GM18498 (cell line): Measurements from ENCODE around the gene RPL35.
"Not testable (repeated sequence)": the region's sequence is repeated elsewhere in the genome, so short reads cannot be mapped to it uniquely, and the experiment has no call there.

Experiments used
- ATAC-seq: cut with Tn5 transposase; IDR thresholded peaks from one replicate; pipeline ENCODE4 v1.9.1; 2021; ENCODE audit warnings: mild to moderate bottlenecking, moderate library complexity; ENCODE audit not compliant: unreplicated experiment

The RPL35 gene

DNA sequence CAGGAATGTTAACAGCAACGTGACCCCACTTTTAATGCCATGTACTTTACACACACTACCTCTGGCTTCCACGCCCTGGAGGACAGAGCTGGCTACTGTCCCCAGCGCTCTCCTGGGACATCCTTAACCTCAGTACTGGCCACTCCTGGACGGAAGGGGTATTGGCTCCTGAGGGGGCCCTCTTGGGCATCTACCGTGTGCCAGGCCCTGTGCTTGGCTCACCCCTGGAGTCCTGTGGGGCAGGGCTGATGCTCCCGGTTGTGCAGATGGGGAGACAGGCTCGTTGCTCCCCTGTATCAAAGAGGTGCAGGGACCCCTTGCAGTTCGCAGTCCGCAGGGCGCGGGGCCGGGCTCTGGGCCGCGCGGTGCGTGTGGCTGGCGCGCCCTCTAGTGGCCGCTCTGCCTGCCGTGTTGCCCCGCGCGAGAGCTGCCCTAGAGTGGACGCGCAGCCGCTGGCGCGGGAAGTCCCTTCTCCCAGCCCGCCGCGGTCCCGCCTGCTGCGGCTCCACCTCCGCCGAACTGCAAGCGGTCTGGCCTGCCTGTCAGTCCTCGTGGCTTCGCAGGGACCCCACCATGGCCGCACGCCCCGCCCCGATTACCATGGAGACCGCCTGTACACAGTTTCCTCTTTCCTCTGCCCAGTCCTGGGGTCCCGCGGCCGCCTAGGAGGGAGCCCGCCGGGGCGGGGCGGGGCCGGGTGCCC, 8.8 kb downstream of the RPL35 start, which contains the start of gene WDR38:
Gene WDR38 (plus strand): TSS at position 632 of the 703 bp plus-strand sequence. CDS start 72 bp downstream, outside the sequence.
- ATAC-seq: peak; percentile 78

DNA sequence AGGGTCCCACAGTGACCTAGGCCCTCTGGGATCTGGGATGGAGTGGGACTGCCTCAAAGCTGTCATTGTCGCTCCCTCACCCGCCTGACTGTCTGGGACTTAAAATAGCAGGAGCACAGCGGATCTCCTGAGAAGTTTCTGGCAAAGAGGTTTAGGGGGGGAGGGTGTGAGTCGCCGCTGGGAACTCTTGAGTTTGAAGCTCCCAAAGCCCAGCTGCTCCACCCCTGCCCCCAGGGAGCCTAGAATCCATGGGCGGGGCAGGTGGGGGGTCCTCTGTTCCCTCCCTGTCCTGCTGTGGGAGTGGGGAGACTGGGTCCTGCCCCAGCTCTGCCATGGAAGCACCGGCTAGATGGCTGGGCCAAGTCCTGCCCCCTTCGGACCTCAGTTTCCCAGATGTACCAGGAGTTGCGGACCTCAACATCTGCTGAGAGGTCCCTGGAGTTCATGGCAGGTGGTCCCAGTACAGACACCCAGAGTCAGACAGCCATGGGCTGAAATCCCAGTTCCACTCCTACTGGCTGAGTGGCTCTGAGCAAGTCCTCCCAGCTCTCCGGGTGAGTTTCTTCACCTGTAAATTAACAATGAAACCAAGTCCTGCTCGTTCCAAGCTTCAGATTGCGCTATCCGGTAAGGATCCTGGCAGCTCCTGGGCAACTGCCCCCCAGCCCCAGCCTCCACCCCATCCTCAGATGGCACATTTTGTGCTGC, 9.5 kb downstream of the RPL35 start:
- no peak for ATAC-seq

DNA sequence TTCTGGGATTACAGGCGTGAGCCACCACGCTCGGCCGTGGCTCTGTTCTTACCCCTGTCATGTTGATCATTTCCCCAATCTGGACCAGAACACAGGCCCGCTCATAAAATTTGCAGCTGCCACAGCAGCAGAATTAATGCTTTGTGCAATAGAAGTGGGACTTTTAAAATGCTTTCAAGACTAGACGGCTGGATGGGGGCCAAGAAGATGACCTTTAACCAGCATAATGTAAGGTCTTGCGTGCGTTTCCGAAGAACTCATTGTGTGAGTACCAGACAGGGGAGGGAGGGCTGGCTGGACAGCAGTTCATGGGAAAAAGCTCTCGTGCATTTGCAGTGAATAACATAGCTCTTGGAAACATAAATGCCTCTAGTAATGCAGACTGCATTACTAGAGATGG, 12.0 kb downstream of the RPL35 start:
- ATAC-seq: no peak

DNA sequence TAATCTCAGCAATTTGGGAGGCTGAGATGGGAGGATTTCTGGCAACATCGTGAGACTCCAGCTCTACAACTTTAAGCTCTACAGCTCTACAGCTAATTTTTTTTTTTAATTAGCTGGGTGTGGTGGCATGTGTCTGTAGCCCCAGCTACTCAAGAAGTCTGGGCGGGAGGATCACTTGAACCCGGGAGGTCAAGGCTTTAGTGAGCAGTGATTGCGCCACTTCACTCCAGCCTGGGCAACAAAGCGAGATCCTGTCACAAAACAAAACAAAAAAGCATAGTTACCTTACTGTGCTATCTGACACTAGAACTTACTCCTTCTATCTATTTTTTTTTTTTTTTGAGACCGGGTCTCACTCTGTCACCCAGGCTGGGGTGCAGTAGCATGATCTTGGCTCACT, 14.8 kb downstream of the RPL35 start:
- no peak for ATAC-seq

DNA sequence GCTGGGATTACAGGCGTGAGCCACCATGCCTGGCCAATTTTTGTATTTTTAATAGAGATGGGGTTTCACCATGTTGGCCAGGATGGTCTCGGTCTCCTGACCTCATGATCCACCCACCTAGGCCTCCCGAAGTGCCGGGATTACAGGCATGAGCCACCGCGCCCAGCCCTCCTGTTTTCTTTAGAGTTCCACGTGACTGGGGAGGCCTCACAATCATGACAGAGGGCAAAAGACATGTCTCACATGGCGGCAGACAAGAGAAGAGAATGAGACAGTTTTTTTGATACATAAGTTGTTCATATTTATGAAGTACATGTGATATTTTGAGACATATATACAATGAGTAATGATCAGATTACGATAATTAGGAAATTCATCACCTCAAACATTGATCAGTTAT, 15.3 kb downstream of the RPL35 start:
- not testable (repeated sequence) for ATAC-seq

DNA sequence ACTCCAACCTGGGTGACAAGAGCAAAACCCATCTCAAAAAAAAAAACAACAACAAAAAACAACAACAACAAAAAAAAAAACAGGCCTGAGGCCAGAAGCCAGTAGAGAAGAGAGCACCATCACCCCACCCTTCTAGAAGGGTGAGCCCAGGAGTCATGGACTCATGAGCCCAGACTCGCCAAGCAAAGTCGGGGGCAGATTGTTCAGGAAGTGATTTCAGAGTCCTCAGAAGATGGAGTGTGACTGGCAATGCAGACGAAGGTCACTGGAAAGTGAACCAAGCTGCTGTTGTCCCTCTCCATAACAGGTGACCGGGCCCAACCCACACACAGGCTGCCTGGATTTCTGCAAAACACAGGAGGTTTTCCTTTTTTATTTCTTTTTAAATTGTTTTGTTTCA, 17.5 kb downstream of the RPL35 start:
- ATAC-seq: no peak

DNA sequence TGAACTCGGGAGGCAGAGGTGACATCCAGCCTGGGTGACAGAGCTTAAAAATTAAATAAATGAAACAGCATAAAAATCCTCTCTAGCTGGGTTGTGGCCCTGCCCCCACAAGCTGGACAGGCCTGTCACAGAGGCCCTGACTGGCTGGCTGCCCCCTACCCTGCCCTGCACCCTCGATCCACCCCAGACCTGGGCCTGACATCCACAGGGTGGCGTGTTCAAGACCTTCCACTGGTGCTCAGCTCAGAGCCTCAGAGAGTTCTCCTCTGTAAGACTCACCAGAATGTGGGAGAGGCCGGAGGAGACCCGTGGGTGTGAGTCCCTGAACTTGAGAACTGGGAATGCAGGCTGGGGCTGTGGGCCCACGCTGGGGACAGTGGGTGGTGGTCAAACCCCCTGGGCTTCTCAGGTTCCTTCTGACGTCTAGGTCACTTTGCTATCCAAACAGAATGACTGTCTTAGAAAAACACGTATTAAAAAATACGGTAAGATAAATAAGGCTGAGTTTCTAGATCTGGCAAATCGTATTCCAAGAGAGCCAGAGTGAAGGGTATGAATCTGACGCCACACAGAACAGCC, 18.2 kb downstream of the RPL35 start:
- ATAC-seq: no peak

DNA sequence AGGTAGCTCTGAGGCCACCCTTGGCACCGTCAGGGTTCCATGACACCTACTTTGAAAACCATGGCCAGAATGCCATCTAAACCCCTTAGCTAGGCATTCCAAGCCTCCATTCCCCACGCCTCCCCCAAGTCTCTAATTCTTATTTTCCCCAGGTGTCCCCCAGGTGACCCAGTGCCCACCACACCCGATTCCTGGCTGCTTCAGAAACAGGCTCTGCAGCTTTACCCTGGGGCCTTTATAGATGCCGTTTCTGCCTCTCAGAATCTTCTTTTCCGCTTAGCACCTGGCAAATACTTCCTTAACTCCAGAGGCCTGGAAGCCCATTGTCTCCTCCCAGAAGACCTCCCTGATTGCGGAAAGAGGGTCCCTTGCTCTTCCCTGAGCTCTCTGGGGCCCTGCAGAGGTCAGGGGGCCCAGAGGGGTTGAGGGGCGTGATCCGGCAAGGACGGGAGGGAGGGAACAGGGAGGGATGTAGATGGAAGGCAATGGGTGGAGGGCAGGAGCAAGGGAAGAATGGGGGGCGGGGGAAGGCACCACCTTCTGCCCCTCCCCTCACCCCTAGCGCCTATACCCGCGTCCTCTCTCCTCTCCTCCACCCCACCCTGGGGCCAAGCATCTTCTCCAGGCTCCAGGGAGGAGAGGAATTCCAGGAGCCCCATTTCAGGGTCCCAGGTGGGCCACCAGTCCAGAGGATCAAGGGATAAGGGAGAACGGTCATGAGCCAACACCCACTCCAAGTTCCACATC, 20.5 kb downstream of the RPL35 start:
- no peak for ATAC-seq

DNA sequence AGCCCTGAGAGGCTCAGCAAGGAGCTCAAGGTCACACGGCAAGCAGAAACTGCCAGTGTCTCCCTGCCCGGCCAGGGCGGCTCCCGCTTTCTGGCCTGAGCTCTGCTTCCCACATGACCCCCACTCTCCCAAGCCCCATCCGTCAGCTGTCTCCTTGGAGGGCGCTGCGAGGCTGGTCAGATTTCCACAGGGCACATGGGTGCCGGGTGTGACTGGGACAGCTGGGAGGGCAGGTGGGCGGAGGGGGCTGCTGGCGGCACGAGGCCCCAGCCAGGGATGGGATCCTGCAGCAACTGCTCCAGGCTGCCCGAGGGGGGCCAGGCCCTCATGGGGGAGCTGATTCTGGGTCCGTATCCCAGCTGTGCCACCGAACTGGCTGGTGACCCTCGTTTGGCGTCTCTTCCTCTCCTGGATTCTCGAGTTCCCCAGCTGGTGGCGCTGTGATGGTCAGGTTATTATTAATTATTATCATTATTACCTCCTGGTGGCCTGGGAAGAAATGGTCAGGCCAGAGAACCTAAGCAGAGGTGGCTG, 21.4 kb downstream of the RPL35 start:
- no peak for ATAC-seq

DNA sequence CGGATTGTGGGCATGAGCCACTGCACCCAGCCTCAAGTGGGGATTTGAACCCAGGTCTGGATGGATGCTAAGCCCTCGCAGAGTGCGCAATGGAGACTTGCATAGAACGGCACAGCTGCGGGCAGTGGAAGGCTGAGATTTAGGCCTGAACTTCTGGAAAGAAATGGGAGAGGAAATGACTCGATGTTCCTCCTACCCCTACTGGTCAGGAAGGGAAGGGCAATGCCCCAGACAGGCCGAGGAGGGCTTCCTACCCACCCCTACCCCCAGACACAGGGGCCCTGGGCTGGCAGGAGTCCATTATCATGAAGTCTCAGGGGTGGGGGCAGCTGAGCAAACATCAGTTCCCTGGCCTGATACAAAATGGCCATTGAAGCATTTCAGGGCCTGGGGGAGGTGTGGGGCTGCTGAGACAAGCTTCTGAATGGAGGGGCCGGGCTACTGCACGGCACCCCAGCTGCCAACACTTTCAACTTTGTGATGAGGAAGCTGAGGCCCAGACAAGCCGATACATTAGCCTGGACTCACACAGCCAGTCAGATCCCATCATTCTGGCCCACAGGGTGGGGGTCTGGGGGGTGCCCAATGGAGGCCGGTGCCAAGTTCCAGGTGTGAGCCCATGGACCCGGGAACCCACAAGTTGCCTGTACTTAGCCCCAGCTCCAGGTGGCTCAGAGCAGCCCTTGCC, 22.0 kb downstream of the RPL35 start:
- no peak for ATAC-seq

DNA sequence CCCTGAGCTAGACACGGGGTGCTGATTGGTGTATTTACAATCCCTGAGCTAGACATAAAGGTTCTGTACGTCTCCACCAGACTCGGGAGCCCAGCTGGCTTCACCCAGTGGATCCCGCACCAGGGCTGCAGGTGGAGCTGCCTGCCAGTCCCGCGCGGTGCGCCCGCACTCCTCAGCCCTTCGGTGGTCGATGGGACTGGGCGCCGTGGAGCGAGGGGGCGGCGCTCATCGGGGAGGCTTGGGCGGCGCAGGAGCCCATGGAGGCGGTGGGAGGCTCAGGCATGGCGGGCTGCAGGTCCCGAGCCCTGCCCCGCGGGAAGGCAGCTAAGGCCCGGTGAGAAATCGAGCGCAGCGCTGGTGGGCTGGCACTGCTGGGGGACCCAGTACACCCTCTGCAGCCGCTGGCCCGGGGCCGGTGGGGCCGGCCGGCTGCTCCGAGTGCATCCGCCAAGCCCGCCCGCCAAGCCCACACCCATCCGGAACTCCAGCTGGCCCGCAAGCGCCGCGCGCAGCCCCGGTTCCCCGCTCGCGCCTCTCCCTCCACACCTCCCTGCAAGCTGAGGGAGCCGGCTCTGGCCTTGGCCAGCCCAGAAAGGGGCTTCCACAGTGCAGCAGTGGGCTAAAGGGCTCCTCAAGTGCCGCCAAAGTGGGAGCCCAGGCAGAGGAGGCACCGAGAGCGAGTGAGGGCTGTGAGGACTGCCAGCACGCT, 23.0 kb downstream of the RPL35 start:
- ATAC-seq: not testable (repeated sequence)

DNA sequence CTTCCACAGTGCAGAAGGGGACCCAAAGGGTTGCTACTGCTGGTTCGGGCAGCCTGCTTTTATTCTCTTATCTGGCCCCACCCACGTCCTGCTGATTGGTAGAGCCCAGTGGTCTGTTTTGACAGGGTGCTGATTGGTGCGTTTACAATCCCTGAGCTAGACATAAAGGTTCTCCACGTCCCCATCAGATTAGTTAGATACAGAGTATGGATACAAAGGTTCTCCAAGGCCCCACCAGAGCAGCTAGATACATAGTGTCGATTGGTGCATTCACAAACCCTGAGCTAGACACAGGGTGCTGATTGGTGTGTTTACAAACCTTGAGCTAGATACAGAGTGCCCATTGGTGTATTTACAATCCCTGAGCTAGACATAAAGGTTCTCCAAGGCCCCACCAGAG, 23.6 kb downstream of the RPL35 start:
- ATAC-seq: not testable (repeated sequence)

DNA sequence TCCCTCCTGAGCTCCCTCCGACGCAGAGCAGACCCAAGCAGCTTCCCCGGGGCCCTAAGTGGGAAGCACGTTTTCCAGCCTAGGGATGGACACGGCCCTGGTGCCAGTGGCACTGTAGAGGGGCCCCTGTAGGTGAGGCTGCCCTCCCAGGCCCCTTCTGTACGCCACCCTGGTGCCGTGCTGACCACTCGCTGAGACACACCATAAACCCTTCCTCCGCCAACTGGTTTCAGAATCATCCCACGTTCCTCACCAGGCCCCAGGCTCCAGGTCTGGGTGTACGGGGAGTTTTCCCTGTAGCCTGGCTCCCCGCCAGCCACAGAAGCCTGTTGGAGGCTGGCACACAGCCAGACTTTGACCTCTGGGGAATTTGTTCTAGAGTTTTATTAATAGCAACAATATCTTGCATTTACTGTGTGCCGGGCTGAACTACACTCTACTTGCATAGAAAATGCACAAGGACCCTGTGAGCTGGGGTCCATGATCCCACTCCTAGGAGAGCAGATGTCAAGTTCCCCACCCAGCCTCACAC, 26.7 kb downstream of the RPL35 start:
- ATAC-seq: no peak

DNA sequence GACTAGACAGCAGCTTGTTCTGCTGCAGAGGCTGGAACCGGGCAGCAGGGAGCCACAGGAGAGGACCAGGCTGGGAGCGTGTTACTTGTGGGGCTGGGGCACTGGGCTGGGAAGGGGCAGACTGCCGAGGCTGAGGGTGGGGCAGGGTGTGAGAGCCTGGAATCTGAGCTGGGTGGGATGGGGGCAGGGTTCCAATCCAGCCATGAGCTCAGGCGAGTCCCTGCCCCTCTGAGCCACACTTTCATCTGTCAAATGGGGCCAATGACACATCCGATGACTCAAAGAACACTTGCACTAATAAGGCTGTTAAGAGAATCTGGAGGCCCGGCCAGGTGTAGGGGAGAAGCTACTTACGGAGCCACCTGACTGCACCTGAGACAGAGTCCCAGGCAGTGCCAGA, 27.2 kb downstream of the RPL35 start:
- ATAC-seq: no peak

DNA sequence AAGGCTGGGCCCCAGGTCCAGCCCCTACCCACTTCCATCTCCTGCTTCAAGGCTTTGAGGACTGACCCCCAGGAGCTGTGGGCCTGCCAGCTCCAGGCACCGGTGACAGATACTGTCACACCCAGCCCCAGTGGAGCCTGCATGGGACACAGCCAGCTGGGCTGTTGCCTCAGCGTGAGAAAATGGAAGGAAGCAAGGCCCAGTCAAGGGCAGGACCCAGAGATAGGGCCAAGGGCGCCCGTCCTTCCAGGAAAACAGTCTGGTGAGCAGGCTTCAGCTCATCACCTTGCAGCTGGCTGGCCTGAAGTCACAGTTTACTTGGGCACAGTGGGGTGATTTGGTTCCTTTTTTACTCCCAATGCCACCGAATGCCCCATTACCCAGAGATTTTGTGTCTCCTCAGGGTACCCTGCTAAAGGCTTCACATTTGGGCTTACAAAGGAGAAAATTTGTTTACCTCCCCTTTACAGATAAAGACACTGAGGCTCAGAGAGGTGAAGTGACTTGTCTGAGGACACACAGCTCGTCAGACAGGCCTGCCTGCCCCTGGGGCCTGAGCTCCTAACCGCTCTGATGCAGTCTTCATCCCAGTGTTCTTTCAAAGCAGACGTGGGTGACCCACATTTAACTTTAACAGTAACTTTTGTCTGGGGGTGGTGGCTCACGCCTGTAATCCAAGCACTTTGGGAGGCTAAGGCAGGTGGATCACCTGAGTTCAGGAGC, 30.0 kb downstream of the RPL35 start:
- ATAC-seq: no peak

DNA sequence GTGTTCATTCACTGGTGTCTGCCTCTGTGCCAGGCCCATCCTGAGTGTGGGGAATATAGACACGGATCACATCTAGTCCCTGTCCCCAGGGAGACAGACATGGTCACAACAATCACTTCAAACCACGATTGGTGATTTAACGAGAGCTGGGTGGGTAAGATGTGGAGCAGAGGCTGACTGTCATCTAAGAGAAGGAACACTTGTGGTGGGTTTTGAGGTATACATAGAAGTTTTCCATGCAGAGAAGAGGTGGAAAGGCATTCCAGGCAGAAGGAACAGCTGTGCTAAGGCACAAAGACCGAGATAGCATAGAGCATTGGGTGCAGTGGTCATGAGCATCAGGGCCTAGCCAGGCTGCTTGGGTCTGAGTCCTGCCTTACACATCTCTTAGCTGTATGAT, 31.2 kb downstream of the RPL35 start:
- ATAC-seq: no peak

DNA sequence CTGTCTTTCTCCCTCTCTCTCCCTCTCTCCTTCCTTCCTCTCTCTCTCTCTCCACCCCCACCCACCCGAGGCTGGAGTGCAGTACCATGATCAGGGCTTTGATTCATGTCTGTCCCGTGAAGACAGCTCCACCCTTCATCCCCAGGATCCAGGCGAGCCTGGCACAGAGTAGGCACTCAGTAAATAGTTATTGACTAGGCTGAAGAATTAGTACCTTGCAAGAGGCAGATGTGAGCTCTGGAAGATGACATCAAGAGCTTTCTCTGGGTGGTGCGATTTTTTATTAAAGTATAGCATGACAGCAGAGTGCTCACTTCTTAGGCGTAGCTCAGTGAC, 32.5 kb downstream of the RPL35 start:
- ATAC-seq: no peak

DNA sequence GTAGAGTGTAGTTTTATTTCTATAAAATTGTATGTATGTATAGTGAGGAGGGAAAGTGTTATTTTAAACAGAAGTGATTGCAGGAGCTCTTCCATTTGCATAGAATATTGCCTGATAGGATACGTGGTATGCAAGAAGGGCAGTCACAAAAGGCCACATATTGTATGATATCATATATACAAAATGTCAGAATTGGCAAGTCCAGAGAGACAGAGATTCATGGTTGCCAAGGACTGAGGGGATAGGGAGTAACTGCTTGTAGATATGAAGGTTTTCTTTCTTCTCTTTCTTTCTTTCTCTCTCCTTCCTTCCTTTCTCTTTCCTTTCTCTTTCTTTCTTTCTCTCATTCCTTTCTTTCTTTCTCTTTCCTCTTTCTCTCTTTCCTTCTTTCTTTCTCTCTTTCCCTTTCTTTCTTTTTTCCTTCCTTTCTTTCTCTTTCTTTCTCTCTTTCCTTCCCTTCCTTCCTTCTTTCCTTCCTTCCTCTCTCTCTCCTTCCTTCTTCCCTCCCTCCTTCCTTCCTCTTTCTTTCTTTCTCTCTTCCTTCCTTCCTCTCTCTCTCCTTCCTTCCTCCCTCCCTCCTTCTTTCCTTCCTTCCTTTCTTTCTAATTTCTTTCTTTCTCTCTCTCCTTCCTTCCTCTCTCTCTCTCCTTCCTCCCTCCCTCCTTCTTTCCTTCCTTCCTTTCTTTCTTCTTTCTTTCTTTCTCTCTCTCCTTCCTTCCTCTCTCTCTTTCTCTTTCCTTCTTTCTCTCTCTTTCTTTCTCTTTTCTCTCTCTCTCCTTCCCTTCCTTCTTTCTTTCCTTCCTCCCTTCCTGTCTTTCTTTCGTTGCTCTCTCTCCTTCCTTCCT, 33.0 kb downstream of the RPL35 start:
- no peak for ATAC-seq
